HepG2 (cell line): ENCODE results near the gene JOSD2. TPM values are rescaled to one million over a fixed set of nuclear protein-coding genes. Genes with fewer than 3 reads are reported as not detected.

ENCODE experiments used
- ATF7 ChIP-seq, 2 experiments: fragments of 450-650 bp in 1 of 2; sonication (generic) in 1 of 2; formaldehyde crosslinking in 1 of 2; IDR thresholded peaks; 2 replicates each; pipeline versions ENCODE4 v1.4.0 to v1.6.1; 2016 to 2020; ENCODE audit warnings: antibody characterized with exemption in 1 of 2, mild to moderate bottlenecking in 1 of 2, missing genetic modification reagents in 1 of 2
- BRCA1 ChIP-seq: sonication (generic); formaldehyde crosslinking; IDR thresholded peaks from 2 replicates; pipeline ENCODE4 v1.4.0; 2020; ENCODE audit warnings: missing genetic modification reagents
- CTCF ChIP-seq: sonication (generic); formaldehyde crosslinking; IDR thresholded peaks from 2 replicates; pipeline ENCODE4 v1.5.0; 2020; ENCODE audit warnings: mild to moderate bottlenecking, missing genetic modification reagents, moderate library complexity
- DR1 ChIP-seq: sonication (generic); formaldehyde crosslinking; IDR thresholded peaks from 2 replicates; pipeline ENCODE4 v1.8.0; 2021; ENCODE audit warnings: mild to moderate bottlenecking, missing genetic modification reagents, inconsistent platforms
- ELF3 ChIP-seq: IDR thresholded peaks from 2 replicates; pipeline ENCODE4 v1.6.1; 2016; ENCODE audit warnings: missing genetic modification reagents, missing compliant biosample characterization
- ERF ChIP-seq: IDR thresholded peaks from 2 replicates; pipeline ENCODE4 v1.6.1; 2018; ENCODE audit warnings: missing biosample characterization, missing genetic modification reagents
- FOXA3 ChIP-seq: IDR thresholded peaks from 2 replicates; pipeline ENCODE4 v1.6.1; 2016; ENCODE audit warnings: missing genetic modification reagents, missing compliant biosample characterization
- GABPA ChIP-seq, 2 experiments: IDR thresholded peaks; 2 replicates each; pipeline ENCODE4 v1.6.1; 2011 to 2016; ENCODE audit warnings: low read depth in 2 of 2, low read length in 1 of 2, missing biosample characterization in 1 of 2, missing genetic modification characterization in 1 of 2
- GATAD2A ChIP-seq: IDR thresholded peaks from 2 replicates; pipeline ENCODE4 v1.6.1; 2016
- KDM4B ChIP-seq: sonication (generic); formaldehyde crosslinking; IDR thresholded peaks from 2 replicates; pipeline ENCODE4 v1.4.0; 2020; ENCODE audit warnings: missing genetic modification reagents
- KDM5B ChIP-seq: sonication (generic); formaldehyde crosslinking; IDR thresholded peaks from 2 replicates; pipeline ENCODE4 v1.4.0; 2020; ENCODE audit warnings: missing genetic modification reagents, mild to moderate bottlenecking, borderline replicate concordance
- KLF6 ChIP-seq: IDR thresholded peaks from 2 replicates; pipeline ENCODE4 v1.8.0; 2016; ENCODE audit warnings: missing biosample characterization, missing genetic modification reagents
- MATR3 ChIP-seq: sonication (generic); formaldehyde crosslinking; IDR thresholded peaks from 2 replicates; pipeline ENCODE4 v1.4.0; 2020; ENCODE audit warnings: missing genetic modification reagents
- NR2F6 ChIP-seq, 2 experiments: IDR thresholded peaks; 2 replicates each; pipeline ENCODE4 v1.6.1; 2016; ENCODE audit warnings: antibody characterized with exemption in 1 of 2, mild to moderate bottlenecking in 1 of 2
- POLR2AphosphoS2 ChIP-seq: IDR thresholded peaks from 2 replicates; pipeline ENCODE4 v1.6.1; 2011; ENCODE audit warnings: low read depth, low read length, improper control_type of control experiment
- POLR2G ChIP-seq: fragments of 200-400 bp; formaldehyde crosslinking; IDR thresholded peaks from 2 replicates; pipeline ENCODE4 v1.6.1; 2018; ENCODE audit warnings: mild to moderate bottlenecking, low read depth, low read length, moderate library complexity
- PTBP1 ChIP-seq: fragments of 200-400 bp; formaldehyde crosslinking; IDR thresholded peaks from 2 replicates; pipeline ENCODE4 v1.6.1; 2018; ENCODE audit warnings: low read length, low read depth; ENCODE audit not compliant: poor library complexity, severe bottlenecking
- RXRA ChIP-seq: sonication (generic); formaldehyde crosslinking; IDR thresholded peaks from 2 replicates; pipeline ENCODE4 v1.5.1; 2020; ENCODE audit warnings: missing genetic modification reagents
- TEAD3 ChIP-seq: optimal IDR thresholded peaks from 2 replicates; pipeline ENCODE3; 2016; ENCODE audit warnings: borderline replicate concordance
- THAP7 ChIP-seq: sonication (generic); formaldehyde crosslinking; IDR thresholded peaks from 2 replicates; pipeline ENCODE4 v1.8.1; 2023; ENCODE audit warnings: mild to moderate bottlenecking, missing genetic modification reagents
- YEATS2 ChIP-seq: sonication (generic); formaldehyde crosslinking; IDR thresholded peaks from 2 replicates; pipeline ENCODE4 v1.4.0; 2020; ENCODE audit warnings: missing genetic modification reagents, borderline replicate concordance
- ZBTB38 ChIP-seq: sonication (generic); formaldehyde crosslinking; IDR thresholded peaks from 2 replicates; pipeline ENCODE4 v1.5.1; 2020; ENCODE audit warnings: mild to moderate bottlenecking, missing genetic modification reagents
- ZNF251 ChIP-seq: sonication (generic); formaldehyde crosslinking; IDR thresholded peaks from 2 replicates; pipeline ENCODE4 v1.9.0; 2021; ENCODE audit warnings: mild to moderate bottlenecking, missing genetic modification reagents
- ZNF333 ChIP-seq: sonication (generic); formaldehyde crosslinking; IDR thresholded peaks from 2 replicates; pipeline ENCODE4 v1.4.0; 2020; ENCODE audit warnings: mild to moderate bottlenecking, missing genetic modification reagents, borderline replicate concordance
- ZNF335 ChIP-seq: sonication (generic); formaldehyde crosslinking; IDR thresholded peaks from 2 replicates; pipeline ENCODE4 v1.4.0; 2020; ENCODE audit warnings: missing genetic modification reagents
- ZNF597 ChIP-seq: sonication (generic); formaldehyde crosslinking; IDR thresholded peaks from 2 replicates; pipeline ENCODE4 v1.5.0; 2020; ENCODE audit warnings: missing genetic modification reagents
- ZNF777 ChIP-seq: sonication (generic); formaldehyde crosslinking; IDR thresholded peaks from 2 replicates; pipeline ENCODE4 v1.4.0; 2020; ENCODE audit warnings: missing genetic modification reagents
- polyA plus RNA-seq, 8 experiments: library from polyadenylated mRNA; depleted of rRNA in 3 of 8; stranded (reverse) in 7 of 8; unstranded in 1 of 8; fragments of >200 nt; fragmentation: Illumina TruSeq in 4 of 8; extraction: Trizol in 4 of 8; gene quantifications; 2 replicates each; pipeline versions ENCODE4 v1.2.1 to v1.2.3, GENCODE V29; 2011 to 2016; ENCODE audit warnings: low read depth in 4 of 8, missing spikeins in 1 of 8, mixed read lengths in 1 of 8; ENCODE audit not compliant: insufficient read depth in 1 of 8
- total RNA-seq, 5 experiments: library from RNA; depleted of rRNA; stranded (reverse); fragments of >200 nt; fragmentation: Illumina TruSeq; extraction: Trizol; gene quantifications; 2 replicates each; pipeline ENCODE4 v1.2.3, GENCODE V29; 2016; ENCODE audit warnings: low read depth in 1 of 5

Gene JOSD2
- total and polyA plus RNA-seq, 2 of the 13 experiments (the other 11 are each of a cell fraction or from before 2014, with no cell fraction given): 2.0 to 4.1 TPM

- TF ChIP-seq CTCF (CRISPR knock-in tag) (0 out of 2 replicates have a peak, but pooled peaks have one; percentile 15), ERF (0 out of 2 replicates have a peak, but pooled peaks have one; percentile 18), ZNF335 (CRISPR knock-in tag) (peak; percentile 89), ZNF251 (CRISPR knock-in tag) (no peak), THAP7 (no peak), PTBP1 (no peak), GATAD2A (CRISPR knock-in tag) (peak; percentile 28; the same call in 1 of the 2 replicates), FOXA3 (CRISPR knock-in tag) (no peak; the same call in 1 of the 2 replicates), POLR2AphosphoS2 (no peak), KLF6 (CRISPR knock-in tag) (no peak), ZNF597 (CRISPR knock-in tag) (no peak), TEAD3 (CRISPR knock-in tag) (peak; percentile 8), DR1 (CRISPR knock-in tag) (no peak), KDM4B (CRISPR knock-in tag) (no peak), BRCA1 (no peak), ATF7 (IDR thresholded peaks at IDR 0.05) (peak; percentile 69), ATF7 (CRISPR knock-in tag; IDR thresholded peaks at IDR 0.05) (peak; percentile 71; the same call in 1 of the 2 replicates), RXRA (0 out of 2 replicates have a peak, but pooled peaks have one; percentile 21), ZBTB38 (CRISPR knock-in tag) (0 out of 2 replicates have a peak, but pooled peaks have one; percentile 56), YEATS2 (CRISPR knock-in tag) (peak; percentile 57; the same call in 1 of the 2 replicates), NR2F6 (IDR thresholded peaks at IDR 0.05) (no peak), NR2F6 (CRISPR knock-in tag; IDR thresholded peaks at IDR 0.05) (0 out of 2 replicates have a peak, but pooled peaks have one; percentile 12), POLR2G (peak; percentile 35; the same call in 1 of the 2 replicates), ZNF333 (CRISPR knock-in tag) (peak; percentile 73; the same call in 1 of the 2 replicates), KDM5B (CRISPR knock-in tag) (0 out of 2 replicates have a peak, but pooled peaks have one; percentile 37), MATR3 (CRISPR knock-in tag) (no peak), ELF3 (CRISPR knock-in tag) (peak; percentile 34; the same call in 1 of the 2 replicates), ZNF777 (CRISPR knock-in tag) (peak; percentile 92), GABPA (IDR thresholded peaks at IDR 0.05; ENCODE audit: low read depth, low read length) (peak; percentile 76), GABPA (CRISPR knock-in tag; IDR thresholded peaks at IDR 0.05; ENCODE audit: low read depth) (peak; percentile 92)
Observed at GRCh38 chr19:50511069-50511822, at the start of gene JOSD2 (continued).
